8988T (cell line): Measurements from ENCODE around the gene PCDHGA8.

Experiments used
- DNase-seq: peaks from one replicate; pipeline ENCODE4 v3.0.0; 2011

PCDHGA8 gene

DNA sequence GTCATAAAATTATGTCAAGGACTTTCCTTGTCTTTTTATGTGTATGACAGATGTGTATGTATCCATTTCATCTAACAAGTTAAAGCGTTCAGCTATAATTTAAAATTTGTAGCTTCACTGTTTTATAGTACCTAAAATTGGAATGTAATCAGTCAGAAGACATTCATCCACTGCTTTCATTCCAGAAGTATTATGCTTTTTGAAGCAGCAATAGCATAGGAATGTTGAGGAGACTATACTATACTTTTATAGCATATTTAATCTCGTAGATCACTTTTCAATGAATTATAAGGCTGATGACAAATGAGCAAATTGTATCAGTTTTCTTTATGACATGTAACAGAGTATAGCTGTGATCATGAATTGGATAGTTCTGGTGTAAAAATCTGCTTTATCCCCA, 44.8 kb downstream of the PCDHGA8 start:
- no peak for DNase-seq

- no peak for DNase-seq
Observed at GRCh38 chr5:141439411-141440141, 47.1 kb downstream of the PCDHGA8 start.

DNA sequence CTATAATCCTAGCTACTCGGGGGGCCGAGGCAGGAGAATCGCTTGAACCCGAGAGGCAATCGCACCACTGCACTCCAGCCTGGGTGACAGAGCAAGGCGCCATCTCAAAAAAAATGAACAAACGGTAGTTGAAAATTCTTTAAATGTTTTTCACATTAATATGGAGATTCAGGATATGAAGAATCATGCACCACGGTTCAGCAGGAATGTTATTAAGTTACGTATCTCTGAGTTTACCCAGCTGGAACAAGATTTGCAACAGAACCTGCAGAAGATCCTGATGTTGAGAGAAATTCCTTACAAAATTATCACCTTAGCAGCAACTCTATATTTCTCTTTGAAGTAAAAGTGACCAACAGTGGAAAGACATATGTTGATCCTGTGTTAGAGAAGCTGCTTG, 47.9 kb downstream of the PCDHGA8 start:
- DNase-seq = no peak

GRCh38 chr5:141441571-141442170, 49.2 kb downstream of the PCDHGA8 start:
- DNase-seq = no peak
